Endothelial cell of umbilical vein (primary cell): Measurements from ENCODE around the gene CTIF. TPM values are rescaled to one million over a fixed set of nuclear protein-coding genes. Genes with fewer than 3 reads are reported as not detected.

Experiments
- BruUV-seq: library from RNA; stranded (reverse); fragments of 400-500 nt; replicated peaks from 2 replicates; lab custom pipeline; 2021; lab: Mats Ljungman, UMichigan
- CTCF ChIA-PET: fragments of 300-600, 350-600 bp; sonication (Branson Sonifier 250); formaldehyde crosslinking; loops from one replicate; lab custom pipeline; 2021; ENCODE audit warnings: antibody characterized with exemption, inconsistent platforms; lab: Charles Lee
- POLR2A ChIA-PET: fragments of 300-600, 350-600 bp; sonication (Branson Sonifier 250); formaldehyde crosslinking; loops from one replicate; lab custom pipeline; 2021; ENCODE audit warnings: antibody characterized with exemption, inconsistent platforms; lab: Charles Lee
- DNase-seq: peaks from one replicate; pipeline ENCODE4 v3.0.0-alpha.2; 2011; ENCODE audit warnings: low read depth, low spot score
- FAIRE-seq: peaks from 2 replicates; lab custom pipeline; 2011; peaks lifted over from hg19 to GRCh38; lab: Jason Lieb, UNC
- H2AFZ ChIP-seq: 2 replicates; pipeline ENCODE4 v1.6.0; 2012; ENCODE audit warnings: low read depth, low read length, control low read depth, inconsistent platforms
- H3K27ac ChIP-seq: 2 replicates; pipeline ENCODE4 v1.5.1; 2011; ENCODE audit warnings: low read depth, mild to moderate bottlenecking, control low read depth, low read length, moderate library complexity; ENCODE audit not compliant: insufficient read depth
- H3K27me3 ChIP-seq, 2 experiments: 2 replicates each; pipeline versions ENCODE4 v1.6.0 to v1.6.1; 2011; ENCODE audit warnings: low read length in 2 of 2, mixed read lengths in 1 of 2; ENCODE audit not compliant: control insufficient read depth in 2 of 2, insufficient read depth in 2 of 2
- H3K36me3 ChIP-seq, 2 experiments: 2 replicates in 1 of 2; 3 replicates in 1 of 2; pipeline ENCODE4 v1.5.1; 2011; ENCODE audit warnings: low read length in 2 of 2, mild to moderate bottlenecking in 1 of 2, moderate library complexity in 1 of 2; ENCODE audit not compliant: control insufficient read depth in 2 of 2, insufficient read depth in 2 of 2; ENCODE audit errors: extremely low read depth in 1 of 2
- H3K4me1 ChIP-seq: 3 replicates; pipeline ENCODE4 v1.5.1; 2011; ENCODE audit warnings: mild to moderate bottlenecking, low read length; ENCODE audit not compliant: control insufficient read depth, insufficient read depth; ENCODE audit errors: extremely low read depth
- H3K4me2 ChIP-seq: 2 replicates; pipeline ENCODE4 v1.6.1; 2011; ENCODE audit warnings: low read length, control low read depth, mixed read lengths; ENCODE audit not compliant: insufficient read depth
- H3K4me3 ChIP-seq, 3 experiments: fragments of 200-600 bp in 1 of 3; sonication (generic), shearing (Covaris generic) in 1 of 3; replicated peaks in 1 of 3; 2 replicates each; pipeline ENCODE4 v1.5.1; 2011 to 2016; ENCODE audit warnings: control low read depth in 3 of 3, low read length in 3 of 3, mild to moderate bottlenecking in 2 of 3, inconsistent platforms in 1 of 3, low read depth in 1 of 3, moderate library complexity in 1 of 3; ENCODE audit not compliant: insufficient read depth in 1 of 3
- H3K79me2 ChIP-seq: 2 replicates; pipeline ENCODE4 v1.6.0; 2012; ENCODE audit warnings: low read length, inconsistent platforms; ENCODE audit not compliant: control insufficient read depth, insufficient read depth
- H3K9ac ChIP-seq: replicated peaks from 2 replicates; pipeline ENCODE3; 2011; ENCODE audit warnings: low read length, control low read depth; ENCODE audit not compliant: insufficient read depth; ENCODE audit errors: extremely low read depth
- H3K9me1 ChIP-seq: replicated peaks from 3 replicates; pipeline ENCODE4 v1.6.0; 2011; ENCODE audit warnings: mild to moderate bottlenecking, low read length; ENCODE audit not compliant: control insufficient read depth, insufficient read depth; ENCODE audit errors: extremely low read depth
- H3K9me3 ChIP-seq: replicated peaks from 2 replicates; pipeline ENCODE4 v1.5.1; 2012; ENCODE audit warnings: low read length, inconsistent platforms; ENCODE audit not compliant: control insufficient read depth, insufficient read depth
- H4K20me1 ChIP-seq: replicated peaks from 2 replicates; pipeline ENCODE3; 2011; ENCODE audit warnings: mild to moderate bottlenecking, low read length; ENCODE audit not compliant: control insufficient read depth, insufficient read depth; ENCODE audit errors: extremely low read depth
- EZH2 ChIP-seq: IDR thresholded peaks from 2 replicates; pipeline ENCODE4 v1.6.1; 2012; ENCODE audit warnings: borderline replicate concordance, low read depth, mild to moderate bottlenecking, moderate library complexity, low read length, inconsistent platforms; ENCODE audit not compliant: severe bottlenecking
- GATA2 ChIP-seq: IDR thresholded peaks from 2 replicates; pipeline ENCODE4 v1.7.0; 2011; ENCODE audit warnings: low read depth, mild to moderate bottlenecking, moderate library complexity, mixed read lengths, low read length; ENCODE audit not compliant: insufficient read length, insufficient read depth
- JUN ChIP-seq: IDR thresholded peaks from 2 replicates; pipeline ENCODE4 v1.6.1; 2011; ENCODE audit warnings: borderline replicate concordance, low read depth; ENCODE audit not compliant: insufficient read length, insufficient read depth
- MYC ChIP-seq: IDR thresholded peaks from one replicate; pipeline ENCODE4 v1.6.1; 2011; ENCODE audit warnings: mild to moderate bottlenecking, low read depth, low read length
- POLR2A ChIP-seq: IDR thresholded peaks from 2 replicates; pipeline ENCODE4 v1.6.1; 2012; ENCODE audit warnings: low read depth, mild to moderate bottlenecking, control low read depth, low read length
- POLR2AphosphoS5 ChIP-seq: IDR thresholded peaks from 2 replicates; pipeline ENCODE4 v1.6.1; 2012; ENCODE audit warnings: low read depth, mild to moderate bottlenecking, control low read depth, low read length, moderate library complexity; ENCODE audit not compliant: insufficient read depth
- dilution Hi-C: fragments of 300-500 bp; cut with MboI; formaldehyde crosslinking; loops from one replicate; pipeline ENCODE4 v1.15.0; 2019; ENCODE audit warnings: low sequenced_read_pairs; ENCODE audit not compliant: extremely low pct_ligation_motif_present
- intact Hi-C: fragments of 100-400 bp; cut with micrococcal nuclease; formaldehyde crosslinking; loops from one replicate; pipeline ENCODE4 v1.10.0; 2022
- polyA plus RNA-seq, 4 experiments: library from polyadenylated mRNA; depleted of rRNA in 3 of 4; stranded (reverse) in 3 of 4; unstranded in 1 of 4; fragments of >200 nt; gene quantifications; 2 replicates each; pipeline versions ENCODE4 v1.2.1 to v1.2.3, GENCODE V29; 2011 to 2012; ENCODE audit warnings: missing spikeins in 1 of 4
- total RNA-seq: library from RNA; stranded (reverse); gene quantifications from 2 replicates; pipeline ENCODE4 v1.2.3, GENCODE V29; 2021
- TF ChIP-seq, protein P1 (sequence below): IDR thresholded peaks from 2 replicates; pipeline ENCODE4 v1.6.1; 2011; ENCODE audit not compliant: insufficient read depth, insufficient read length
- TF ChIP-seq, protein P2 (sequence below), 2 donors: IDR thresholded peaks; 1 replicate in 1 of 2; 2 replicates in 1 of 2; pipeline ENCODE4 v1.5.1; 2011; ENCODE audit warnings: low read length in 2 of 2, mild to moderate bottlenecking in 2 of 2, moderate library complexity in 2 of 2, control low read depth in 1 of 2, inconsistent platforms in 1 of 2, low read depth in 1 of 2; ENCODE audit not compliant: insufficient read depth in 1 of 2; ENCODE audit errors: extremely low read depth in 1 of 2

The CTIF gene
- total and polyA plus RNA-seq, 2 donors (not counting 3 experiments of a cell fraction or from before 2014, with no cell fraction given), result 20.9 to 57.7 TPM

DNA sequence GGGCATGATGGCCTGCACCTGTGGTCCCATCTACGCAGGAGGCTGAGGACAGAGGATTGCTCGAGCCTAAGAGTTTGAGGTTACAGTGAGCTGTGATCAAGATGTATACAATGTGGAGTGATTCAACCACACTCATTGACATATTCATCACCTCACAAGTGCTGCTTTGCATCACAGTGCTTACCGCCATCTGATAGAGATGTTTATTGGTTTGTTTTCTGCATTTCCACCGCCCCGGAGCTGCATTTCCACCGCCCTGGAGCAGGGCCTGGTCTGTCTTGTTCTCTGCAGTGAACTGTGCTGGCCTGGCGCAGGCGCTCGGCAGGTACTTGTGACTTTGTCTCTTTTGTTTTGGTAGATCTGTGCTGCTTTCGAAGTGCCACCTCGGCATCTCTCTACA, 315.9 kb downstream of the CTIF start:
- no peak overlapping the region for H2AFZ ChIP-seq
- no peaks in the 10 kb centered on the region for H3K9me3 ChIP-seq
- no peak overlapping the region for H3K27ac ChIP-seq
- H3K4me2 ChIP-seq, result no peak overlapping the region
- H3K9me1 ChIP-seq, result no peaks in the 10 kb centered on the region
- no peak for FAIRE-seq
- ChIA-PET CTCF (no interaction called here), POLR2A (no interaction called here)
- DNase-seq, result no peak
- no peaks in the 10 kb centered on the region for H4K20me1 ChIP-seq
- dilution Hi-C loops (no loop called here), intact Hi-C loops (no loop called here)
- H3K4me3 ChIP-seq, result no peak overlapping the region
- no peaks in the 10 kb centered on the region for H3K27me3 ChIP-seq
- no peaks in the 10 kb centered on the region for H3K79me2 ChIP-seq
- BruUV-seq, result no TSS peak
- H3K4me1 ChIP-seq, result peaks cover 21% of the 10 kb centered on the region
- H3K9ac ChIP-seq, result no peak overlapping the region
- H3K36me3 ChIP-seq, result peaks cover 0 to 10% of the 10 kb centered on the region in 2 experiments
- TF ChIP-seq POLR2AphosphoS5 (no peak), EZH2 (no peak), GATA2 (no peak), POLR2A (no peak), JUN (no peak), MYC (no peak)
- TF ChIP-seq, protein P1, sequence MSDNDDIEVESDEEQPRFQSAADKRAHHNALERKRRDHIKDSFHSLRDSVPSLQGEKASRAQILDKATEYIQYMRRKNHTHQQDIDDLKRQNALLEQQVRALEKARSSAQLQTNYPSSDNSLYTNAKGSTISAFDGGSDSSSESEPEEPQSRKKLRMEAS, result no peak
- TF ChIP-seq, protein P2, sequence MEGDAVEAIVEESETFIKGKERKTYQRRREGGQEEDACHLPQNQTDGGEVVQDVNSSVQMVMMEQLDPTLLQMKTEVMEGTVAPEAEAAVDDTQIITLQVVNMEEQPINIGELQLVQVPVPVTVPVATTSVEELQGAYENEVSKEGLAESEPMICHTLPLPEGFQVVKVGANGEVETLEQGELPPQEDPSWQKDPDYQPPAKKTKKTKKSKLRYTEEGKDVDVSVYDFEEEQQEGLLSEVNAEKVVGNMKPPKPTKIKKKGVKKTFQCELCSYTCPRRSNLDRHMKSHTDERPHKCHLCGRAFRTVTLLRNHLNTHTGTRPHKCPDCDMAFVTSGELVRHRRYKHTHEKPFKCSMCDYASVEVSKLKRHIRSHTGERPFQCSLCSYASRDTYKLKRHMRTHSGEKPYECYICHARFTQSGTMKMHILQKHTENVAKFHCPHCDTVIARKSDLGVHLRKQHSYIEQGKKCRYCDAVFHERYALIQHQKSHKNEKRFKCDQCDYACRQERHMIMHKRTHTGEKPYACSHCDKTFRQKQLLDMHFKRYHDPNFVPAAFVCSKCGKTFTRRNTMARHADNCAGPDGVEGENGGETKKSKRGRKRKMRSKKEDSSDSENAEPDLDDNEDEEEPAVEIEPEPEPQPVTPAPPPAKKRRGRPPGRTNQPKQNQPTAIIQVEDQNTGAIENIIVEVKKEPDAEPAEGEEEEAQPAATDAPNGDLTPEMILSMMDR (IDR thresholded peaks at IDR 0.05; ENCODE audit: extremely low read depth in 1 of 2, insufficient read depth in 1 of 2, low read depth in 1 of 2, low read length in 2 of 2), result no peak
